HG03108 (cell line): ENCODE results near the gene ZCCHC9.
"Not testable (repeated sequence)": the region's sequence is repeated elsewhere in the genome, so short reads cannot be mapped to it uniquely, and the experiment has no call there.

ENCODE experiments used
- ATAC-seq: cut with Tn5 transposase; IDR thresholded peaks from one replicate; pipeline ENCODE4 v1.9.1; 2021; ENCODE audit warnings: moderate library complexity; ENCODE audit not compliant: unreplicated experiment

Gene ZCCHC9

DNA sequence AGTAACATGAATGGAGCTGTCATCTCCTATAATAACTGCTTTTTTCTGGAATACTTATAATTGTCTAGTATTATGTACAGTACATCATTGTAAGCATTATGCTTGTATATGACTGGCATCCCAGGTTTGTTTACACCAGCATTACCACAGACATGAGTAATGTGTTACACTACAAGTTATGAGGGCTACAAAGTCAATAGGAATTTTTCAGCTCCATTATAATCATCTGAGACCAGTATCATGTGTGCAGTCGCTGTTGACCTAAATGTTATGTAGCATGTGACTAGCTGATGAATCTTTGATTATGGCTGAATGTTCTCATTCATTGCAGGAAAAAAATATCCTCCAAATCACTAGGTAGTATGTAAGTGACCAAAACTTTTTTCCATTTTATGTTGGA, 2.2 kb downstream of the ZCCHC9 start:
- no peak for ATAC-seq

GRCh38 chr5:81305785-81306184, 4.4 kb downstream of the ZCCHC9 start:
- ATAC-seq: no peak

DNA sequence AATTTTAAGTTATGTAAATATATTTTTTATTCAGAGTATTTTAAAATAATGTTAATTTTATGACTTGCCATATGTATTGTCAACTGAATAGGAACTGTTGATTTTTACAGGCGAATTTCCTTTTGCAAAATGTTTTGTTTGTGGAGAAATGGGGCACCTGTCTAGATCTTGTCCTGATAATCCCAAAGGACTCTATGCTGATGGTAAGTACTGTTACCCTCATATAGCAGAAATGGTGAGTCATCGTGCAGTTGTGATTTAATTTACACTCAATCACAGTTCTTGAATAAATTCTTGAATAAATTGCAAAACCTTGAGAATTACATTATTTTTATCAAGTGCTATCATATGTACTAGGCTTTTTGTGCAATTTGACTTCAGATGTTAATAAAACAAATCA, 7.4 kb downstream of the ZCCHC9 start:
- no peak for ATAC-seq

GRCh38 chr5:81310402-81311063, 9.1 kb downstream of the ZCCHC9 start:
- ATAC-seq: no peak

- ATAC-seq: no peak
These were observed 11.9 kb downstream of the ZCCHC9 start for GRCh38 chr5:81313278-81313677.

GRCh38 chr5:81313686-81314085, 12.3 kb downstream of the ZCCHC9 start:
- ATAC-seq: no peak

DNA sequence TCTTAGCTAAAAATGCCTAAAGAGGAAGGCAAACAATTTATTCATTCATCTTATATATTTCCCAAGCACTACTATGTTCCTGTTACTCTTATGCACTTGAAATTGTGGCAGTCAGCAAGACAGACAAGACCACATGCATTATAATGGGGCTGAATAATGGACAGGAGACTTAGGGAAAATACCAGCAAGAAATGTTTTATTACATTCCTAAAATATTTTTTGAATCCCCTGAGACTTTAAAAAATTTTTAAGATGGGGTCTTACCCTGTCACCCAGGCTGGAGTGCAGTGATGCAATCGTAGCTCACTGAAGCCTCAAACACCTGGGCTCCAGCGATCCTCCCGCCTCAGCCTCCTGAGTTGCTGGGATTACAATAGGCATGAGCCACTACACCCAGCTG, 13.2 kb downstream of the ZCCHC9 start:
- no peak for ATAC-seq

- no peak for ATAC-seq
These were observed 13.9 kb downstream of the ZCCHC9 start for GRCh38 chr5:81315336-81315735.

GRCh38 chr5:81315830-81316229, 14.4 kb downstream of the ZCCHC9 start:
- ATAC-seq: no peak

DNA sequence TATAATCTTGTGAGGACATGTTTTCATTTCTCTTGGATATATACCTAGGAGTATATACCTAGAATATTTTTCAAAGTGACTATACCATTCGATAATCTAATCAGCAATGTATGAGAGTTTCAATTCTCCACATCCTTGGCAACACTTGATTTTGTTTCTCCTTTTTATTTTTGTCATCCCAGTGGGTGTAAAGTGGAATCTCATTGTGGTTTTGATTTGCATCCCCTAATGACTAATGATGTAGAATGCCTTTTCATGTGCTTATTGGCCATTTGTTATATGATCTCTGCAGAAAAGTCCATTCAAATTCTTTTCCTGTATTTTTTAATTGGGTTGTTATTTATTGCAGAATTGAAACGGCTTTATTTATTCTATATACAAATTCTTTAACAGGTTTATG, 15.2 kb downstream of the ZCCHC9 start:
- no peak for ATAC-seq

DNA sequence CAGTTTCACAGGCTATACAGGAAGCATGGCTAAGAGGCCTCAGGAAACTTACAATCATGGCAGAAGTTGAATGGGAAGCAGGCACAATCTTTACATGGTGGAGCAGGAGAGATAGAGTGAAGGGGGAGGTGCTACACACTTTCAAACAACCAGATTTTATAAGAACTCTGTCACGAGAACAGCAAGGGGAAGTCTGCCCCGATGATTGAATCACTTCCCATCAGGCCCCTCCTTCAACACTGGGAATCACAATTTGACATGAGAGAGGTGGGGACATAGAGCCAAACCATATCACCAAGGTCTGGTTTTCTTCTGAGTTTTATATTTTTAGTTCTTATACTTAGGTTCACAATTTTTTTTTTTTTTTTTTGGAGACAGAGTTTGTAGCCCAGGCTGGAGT, 16.1 kb downstream of the ZCCHC9 start:
- no peak for ATAC-seq

DNA sequence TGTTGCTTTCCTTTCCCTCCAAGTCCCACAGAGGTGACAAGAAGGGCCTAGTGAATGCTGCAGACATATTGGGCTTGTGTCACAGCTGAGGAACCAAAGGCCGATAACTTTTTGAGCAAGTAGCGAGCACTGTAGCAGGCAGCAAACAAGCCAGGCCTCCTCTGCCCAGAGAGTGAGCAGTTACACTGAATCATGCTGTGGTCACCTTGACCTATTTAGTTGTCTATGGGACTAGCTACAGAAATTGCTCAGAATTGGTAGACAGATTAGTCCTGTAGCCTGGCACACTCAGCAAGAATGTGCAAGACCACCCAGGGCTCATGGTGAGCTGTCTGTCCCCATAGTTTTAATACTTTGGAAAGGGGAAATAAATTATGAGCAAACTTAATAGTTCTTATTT, 25.2 kb downstream of the ZCCHC9 start:
- no peak for ATAC-seq

GRCh38 chr5:81334304-81335061, 33.1 kb downstream of the ZCCHC9 start:
- no peak for ATAC-seq

GRCh38 chr5:81335946-81336345, 34.6 kb downstream of the ZCCHC9 start:
- no peak for ATAC-seq

DNA sequence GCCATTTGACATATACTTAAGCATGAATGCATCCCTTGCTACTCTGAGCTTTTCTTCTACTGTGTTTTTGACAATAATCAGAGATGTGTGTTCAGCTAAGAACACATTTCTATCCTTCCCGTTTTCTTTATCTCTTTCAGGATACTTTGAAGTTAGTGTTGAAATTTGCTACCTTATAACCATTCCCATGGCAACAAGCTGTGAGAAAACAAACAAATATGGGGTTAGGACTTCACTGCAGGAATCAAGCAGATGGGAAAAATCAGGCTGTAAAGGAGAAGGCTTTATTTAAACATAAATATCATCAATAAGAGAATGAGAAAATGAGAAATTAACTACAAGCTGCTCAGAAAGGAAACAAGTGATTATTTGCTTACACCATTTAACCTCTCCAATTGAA, 35.2 kb downstream of the ZCCHC9 start:
- no peak for ATAC-seq

DNA sequence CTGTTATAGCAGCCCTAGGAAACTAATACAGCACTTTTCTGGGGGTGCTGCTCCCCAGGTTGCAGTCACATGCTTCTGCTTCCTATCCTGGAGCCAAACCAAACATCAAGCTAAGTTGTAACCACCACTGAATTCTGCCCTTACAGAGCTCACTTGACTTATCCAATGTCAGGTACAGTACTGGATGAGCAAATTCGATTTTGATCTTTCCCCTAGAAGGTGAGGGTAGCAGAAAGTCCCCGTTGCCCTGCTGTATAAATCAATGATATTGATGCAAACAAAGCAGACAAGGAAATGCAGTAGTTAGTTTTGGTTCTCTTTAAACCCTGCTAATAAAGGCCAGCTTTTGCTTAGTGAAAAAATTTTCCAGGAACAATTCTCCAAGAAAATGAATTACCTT, 36.4 kb downstream of the ZCCHC9 start:
- no peak for ATAC-seq

GRCh38 chr5:81338213-81338612, 36.8 kb downstream of the ZCCHC9 start:
- ATAC-seq: not testable (repeated sequence)

GRCh38 chr5:81344736-81345135, 43.3 kb downstream of the ZCCHC9 start:
- no peak for ATAC-seq

- ATAC-seq: no peak
These were observed 44.1 kb downstream of the ZCCHC9 start for GRCh38 chr5:81345411-81346003.

DNA sequence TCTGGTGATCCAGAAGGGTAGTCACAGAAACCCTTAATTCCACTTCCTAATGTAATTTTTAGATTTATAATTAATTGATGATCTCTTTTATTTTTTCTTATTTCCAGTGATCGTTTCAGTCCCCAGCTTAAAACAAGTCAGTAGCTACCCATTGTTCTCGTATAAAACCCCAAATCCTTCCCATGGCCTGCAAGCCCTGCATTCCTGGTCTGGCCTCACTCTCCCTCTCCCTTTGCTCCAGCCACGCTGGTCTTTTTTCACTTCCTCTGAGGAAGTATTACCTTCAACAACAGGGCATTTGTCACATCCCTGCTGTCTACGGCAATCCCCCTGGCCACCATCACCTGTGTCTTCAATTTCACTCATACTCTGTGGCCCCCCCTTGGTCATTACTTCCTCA, 47.8 kb downstream of the ZCCHC9 start:
- no peak for ATAC-seq

GRCh38 chr5:81350507-81350906, 49.1 kb downstream of the ZCCHC9 start:
- ATAC-seq: no peak

- no peak for ATAC-seq
These were observed 51.8 kb downstream of the ZCCHC9 start for GRCh38 chr5:81353189-81353588.
